T-helper 2 cell treated with Interferon-gamma antibody and Interleukin-4, amounts not matched to agents 5 μg/mL and 100 μg/mL, for 36 hours (primary cell): Measurements from ENCODE around the gene TRAPPC1.
"Not testable (repeated sequence)": the region's sequence is repeated elsewhere in the genome, so short reads cannot be mapped to it uniquely, and the experiment has no call there.

Source experiments
- DNase-seq: peaks from one replicate; pipeline ENCODE4 v3.0.0; 2021; ENCODE audit warnings: low spot score
- H3K27ac Mint-ChIP-seq: one replicate; pipeline ENCODE4 v1.8.0; 2021; ENCODE audit warnings: mild to moderate bottlenecking, mixed read lengths
- H3K27me3 Mint-ChIP-seq: one replicate; pipeline ENCODE4 v1.8.0; 2021; ENCODE audit warnings: low read depth, mixed read lengths
- H3K36me3 Mint-ChIP-seq: one replicate; pipeline ENCODE4 v1.8.0; 2021; ENCODE audit warnings: low read depth, mixed read lengths
- H3K4me1 Mint-ChIP-seq: one replicate; pipeline ENCODE4 v1.8.0; 2021; ENCODE audit warnings: low read depth, mixed read lengths
- H3K4me3 Mint-ChIP-seq: one replicate; pipeline ENCODE4 v1.8.0; 2022; ENCODE audit warnings: mild to moderate bottlenecking, moderate library complexity, mixed read lengths
- H3K9me3 Mint-ChIP-seq: one replicate; pipeline ENCODE4 v1.8.0; 2021; ENCODE audit warnings: mixed read lengths

TRAPPC1 gene

DNA sequence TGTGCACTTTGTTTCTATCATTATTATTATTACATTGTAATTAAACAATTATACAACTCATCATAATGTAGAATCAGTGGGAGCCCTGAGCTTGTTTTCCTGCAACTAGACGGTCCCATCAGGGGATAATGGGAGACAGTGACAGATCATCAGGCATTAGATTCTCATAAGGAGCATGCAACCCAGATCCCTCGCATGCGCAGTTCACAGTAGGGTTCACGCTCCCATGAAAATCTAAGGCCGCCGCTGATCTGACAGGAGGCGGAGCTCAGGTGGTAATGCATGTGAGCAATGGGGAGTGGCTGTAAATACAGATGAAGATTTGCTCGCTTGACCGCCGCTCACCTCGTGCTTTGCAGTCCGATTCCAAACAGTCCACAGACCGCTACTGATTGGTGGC lies 21.5 kb upstream of the TRAPPC1 start:
- not testable (repeated sequence) for H3K27me3 Mint-ChIP-seq, DNase-seq, H3K27ac Mint-ChIP-seq, H3K4me3 Mint-ChIP-seq, H3K9me3 Mint-ChIP-seq
- Mint-ChIP-seq H3K36me3 (peaks cover 27% of the 10 kb centered on the region), H3K4me1 (peaks cover 29% of the 10 kb centered on the region)

DNA sequence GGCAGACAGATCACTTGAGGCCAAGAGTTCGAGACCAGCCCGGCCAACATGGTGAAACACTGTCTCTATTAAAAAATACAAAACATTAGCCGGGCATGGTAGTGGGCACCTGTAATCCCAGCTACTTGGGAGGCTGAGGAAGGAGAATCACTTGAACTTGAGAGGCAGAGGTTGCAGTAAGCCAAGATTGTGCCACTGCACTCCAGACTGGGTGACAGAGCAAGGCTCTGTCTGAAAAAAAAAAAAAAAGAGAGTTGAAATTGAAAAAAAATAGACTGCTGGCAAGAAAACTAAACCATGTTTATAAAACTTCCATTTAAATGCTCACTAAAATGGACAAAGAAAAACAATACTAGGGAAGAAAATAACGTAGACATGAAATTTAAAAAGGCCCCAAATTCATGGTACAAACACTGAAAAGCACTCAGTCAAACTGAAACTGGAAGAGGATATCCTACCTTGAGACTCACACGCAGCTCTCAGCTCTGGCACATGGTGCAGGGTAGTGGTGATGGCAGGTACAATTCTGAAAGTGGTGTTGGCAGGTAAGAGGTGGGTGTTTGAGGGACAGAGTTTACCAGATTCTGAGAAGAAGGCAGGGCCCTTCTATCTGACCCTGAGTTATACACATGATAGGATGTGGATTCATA lies 19.5 kb upstream of the TRAPPC1 start:
- H3K4me3 Mint-ChIP-seq: peak overlapping the region; percentile 61
- H3K27ac Mint-ChIP-seq: peak overlapping the region; percentile 95
- DNase-seq: peak; percentile 42
- H3K4me1 Mint-ChIP-seq: peaks cover 29% of the 10 kb centered on the region
- no peaks in the 10 kb centered on the region for H3K27me3 Mint-ChIP-seq
- H3K9me3 Mint-ChIP-seq: no peaks in the 10 kb centered on the region
- H3K36me3 Mint-ChIP-seq: peaks cover 41% of the 10 kb centered on the region

DNA sequence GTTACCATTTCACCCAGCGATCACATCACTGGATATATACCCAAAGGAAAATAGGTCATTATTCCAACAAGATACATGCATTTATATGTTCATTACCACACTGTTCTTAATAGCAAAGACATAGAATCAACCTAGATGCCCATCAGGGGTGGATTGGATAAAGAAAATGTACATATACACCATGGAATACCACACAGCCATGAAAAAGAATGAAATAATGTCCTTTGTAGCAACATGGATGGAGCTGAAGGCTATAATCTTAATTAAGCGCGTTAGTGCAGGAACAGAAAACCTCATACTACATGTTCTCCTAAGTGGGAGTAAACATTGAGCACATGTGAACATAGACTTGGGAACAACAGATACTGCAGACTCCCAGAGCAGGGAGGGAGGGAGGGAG lies 18.8 kb upstream of the TRAPPC1 start:
- no peaks in the 10 kb centered on the region for H3K27me3 Mint-ChIP-seq
- peaks cover 29% of the 10 kb centered on the region for H3K4me1 Mint-ChIP-seq
- H3K9me3 Mint-ChIP-seq: no peaks in the 10 kb centered on the region
- H3K36me3 Mint-ChIP-seq: peaks cover 45% of the 10 kb centered on the region
- H3K27ac Mint-ChIP-seq: peak overlapping the region; percentile 60
- no peak overlapping the region for H3K4me3 Mint-ChIP-seq
- DNase-seq: no peak

DNA sequence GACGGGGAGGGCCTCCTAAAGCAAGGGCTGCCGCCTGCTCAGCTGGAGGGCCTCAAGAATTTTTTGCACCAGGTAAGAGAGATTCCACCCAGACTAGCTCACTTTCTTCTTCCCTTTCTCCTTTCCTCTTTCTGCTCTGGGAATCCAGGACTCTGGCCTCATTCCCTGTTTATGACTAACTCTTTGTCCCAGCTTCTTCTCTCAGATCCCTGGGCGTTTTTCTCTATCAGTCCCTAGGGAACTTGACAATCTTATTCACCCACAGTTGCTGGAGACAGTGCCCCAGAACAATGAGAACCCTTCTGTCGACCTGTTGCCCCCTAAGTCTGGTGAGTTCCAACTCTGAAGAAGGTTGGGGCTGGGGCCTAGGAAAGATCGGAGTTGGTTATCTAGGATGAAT lies 15.9 kb upstream of the TRAPPC1 start:
- Mint-ChIP-seq H3K36me3 (peaks cover 69% of the 10 kb centered on the region), H3K27me3 (no peaks in the 10 kb centered on the region), H3K4me1 (peaks cover 19% of the 10 kb centered on the region), H3K9me3 (no peaks in the 10 kb centered on the region), H3K4me3 (no peak overlapping the region), H3K27ac (no peak overlapping the region)
- no peak for DNase-seq

GRCh38 chr17:7946441-7946840 lies 14.7 kb upstream of the TRAPPC1 start:
- peaks cover 71% of the 10 kb centered on the region for H3K36me3 Mint-ChIP-seq

DNA sequence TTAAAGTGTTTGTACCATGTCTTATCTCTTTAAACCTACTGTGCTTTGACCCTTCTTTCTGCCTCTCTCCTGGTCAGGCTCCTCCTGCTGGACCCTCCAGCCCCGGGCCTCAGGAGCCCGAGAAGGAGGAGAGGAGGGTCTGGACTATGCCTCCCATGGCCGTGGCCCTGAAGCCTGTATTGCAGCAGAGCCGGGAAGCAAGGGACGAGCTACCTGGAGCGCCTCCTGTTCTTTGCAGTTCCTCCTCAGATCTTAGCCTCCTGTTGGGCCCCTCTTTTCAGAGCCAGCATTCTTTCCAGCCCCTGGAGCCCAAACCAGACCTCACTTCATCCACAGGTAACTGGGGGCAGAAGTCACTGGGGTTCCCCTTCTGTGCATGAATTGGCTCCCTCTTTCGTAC lies 13.9 kb upstream of the TRAPPC1 start:
- no peak overlapping the region for H3K4me3 Mint-ChIP-seq
- no peak overlapping the region for H3K27ac Mint-ChIP-seq

More at GRCh38 chr17:7946441-7946840, 14.7 kb upstream of the TRAPPC1 start:
- Mint-ChIP-seq H3K4me3 (no peak overlapping the region), H3K9me3 (no peaks in the 10 kb centered on the region), H3K4me1 (peaks cover 12% of the 10 kb centered on the region), H3K27me3 (no peaks in the 10 kb centered on the region), H3K27ac (peak overlapping the region; percentile 8)
- no peak for DNase-seq

GRCh38 chr17:7944326-7944725 lies 12.6 kb upstream of the TRAPPC1 start:
- no peak for DNase-seq
- no peak overlapping the region for H3K4me3 Mint-ChIP-seq
- H3K27ac Mint-ChIP-seq: no peak overlapping the region
- no peaks in the 10 kb centered on the region for H3K27me3 Mint-ChIP-seq
- peaks cover 70% of the 10 kb centered on the region for H3K36me3 Mint-ChIP-seq
- H3K9me3 Mint-ChIP-seq: no peaks in the 10 kb centered on the region
- H3K4me1 Mint-ChIP-seq: peaks cover 1% of the 10 kb centered on the region

More for the DNA sequence above, 13.9 kb upstream of the TRAPPC1 start:
- no peak for DNase-seq
- no peaks in the 10 kb centered on the region for H3K27me3 Mint-ChIP-seq
- H3K36me3 Mint-ChIP-seq: peaks cover 72% of the 10 kb centered on the region
- H3K9me3 Mint-ChIP-seq: no peaks in the 10 kb centered on the region
- H3K4me1 Mint-ChIP-seq: peaks cover 8% of the 10 kb centered on the region

GRCh38 chr17:7943291-7943690 lies 11.5 kb upstream of the TRAPPC1 start:
- Mint-ChIP-seq H3K4me1 (no peaks in the 10 kb centered on the region), H3K4me3 (no peak overlapping the region), H3K9me3 (no peaks in the 10 kb centered on the region), H3K27me3 (no peaks in the 10 kb centered on the region), H3K27ac (no peak overlapping the region), H3K36me3 (peaks cover 63% of the 10 kb centered on the region)
- no peak for DNase-seq

DNA sequence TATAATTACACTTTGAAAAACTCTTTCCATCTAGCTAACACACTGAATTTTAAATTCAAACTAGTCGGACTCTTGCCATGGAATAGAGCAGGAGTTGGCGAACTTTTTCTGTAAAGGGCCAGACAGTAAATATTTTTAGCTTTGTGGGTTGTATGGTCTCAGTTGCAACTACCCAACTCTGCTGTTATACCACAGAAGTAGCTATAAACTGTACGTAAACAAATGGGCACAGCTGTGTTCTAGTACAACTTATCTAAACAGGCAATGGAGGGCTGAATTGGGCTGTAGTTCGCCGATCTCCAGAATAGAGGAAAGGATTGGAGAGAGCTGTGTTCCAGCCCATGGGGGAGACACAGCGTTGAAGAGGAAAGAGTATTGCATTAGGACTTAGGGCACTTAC lies 9.0 kb upstream of the TRAPPC1 start:
- peaks cover 3% of the 10 kb centered on the region for H3K4me1 Mint-ChIP-seq
- no peak for DNase-seq
- H3K9me3 Mint-ChIP-seq: no peaks in the 10 kb centered on the region
- H3K27me3 Mint-ChIP-seq: no peaks in the 10 kb centered on the region
- no peak overlapping the region for H3K27ac Mint-ChIP-seq
- no peak overlapping the region for H3K4me3 Mint-ChIP-seq
- H3K36me3 Mint-ChIP-seq: peaks cover 60% of the 10 kb centered on the region

- peak overlapping the region; percentile 50 for H3K27ac Mint-ChIP-seq
These were observed 8.3 kb upstream of the TRAPPC1 start for GRCh38 chr17:7940034-7940433.

GRCh38 chr17:7935859-7936258 lies 4.1 kb upstream of the TRAPPC1 start:
- Mint-ChIP-seq H3K27me3 (no peaks in the 10 kb centered on the region), H3K4me3 (peak overlapping the region; percentile 28), H3K27ac (no peak overlapping the region), H3K4me1 (peaks cover 33% of the 10 kb centered on the region), H3K9me3 (no peaks in the 10 kb centered on the region), H3K36me3 (peaks cover 45% of the 10 kb centered on the region)
- DNase-seq: no peak

More at GRCh38 chr17:7940034-7940433, 8.3 kb upstream of the TRAPPC1 start:
- Mint-ChIP-seq H3K27me3 (no peaks in the 10 kb centered on the region), H3K36me3 (peaks cover 58% of the 10 kb centered on the region), H3K9me3 (no peaks in the 10 kb centered on the region), H3K4me1 (peaks cover 7% of the 10 kb centered on the region), H3K4me3 (no peak overlapping the region)
- DNase-seq: no peak

GRCh38 chr17:7932949-7933348 lies 1.2 kb upstream of the TRAPPC1 start:
- peak overlapping the region; percentile 99 for H3K27ac Mint-ChIP-seq
- H3K4me3 Mint-ChIP-seq: peak overlapping the region; percentile 97
- H3K27me3 Mint-ChIP-seq: no peaks in the 10 kb centered on the region
- H3K9me3 Mint-ChIP-seq: no peaks in the 10 kb centered on the region
- peak; percentile 31 for DNase-seq
- peaks cover 32% of the 10 kb centered on the region for H3K36me3 Mint-ChIP-seq
- H3K4me1 Mint-ChIP-seq: peaks cover 37% of the 10 kb centered on the region

- peak; percentile 26 for DNase-seq
- H3K4me3 Mint-ChIP-seq: peak overlapping the region; percentile 97
- H3K9me3 Mint-ChIP-seq: no peaks in the 10 kb centered on the region
- peak overlapping the region; percentile 99 for H3K27ac Mint-ChIP-seq
- H3K4me1 Mint-ChIP-seq: peaks cover 37% of the 10 kb centered on the region
- no peaks in the 10 kb centered on the region for H3K27me3 Mint-ChIP-seq
- peaks cover 32% of the 10 kb centered on the region for H3K36me3 Mint-ChIP-seq
These were observed 741 bp upstream of the TRAPPC1 start for GRCh38 chr17:7932483-7932891.

DNA sequence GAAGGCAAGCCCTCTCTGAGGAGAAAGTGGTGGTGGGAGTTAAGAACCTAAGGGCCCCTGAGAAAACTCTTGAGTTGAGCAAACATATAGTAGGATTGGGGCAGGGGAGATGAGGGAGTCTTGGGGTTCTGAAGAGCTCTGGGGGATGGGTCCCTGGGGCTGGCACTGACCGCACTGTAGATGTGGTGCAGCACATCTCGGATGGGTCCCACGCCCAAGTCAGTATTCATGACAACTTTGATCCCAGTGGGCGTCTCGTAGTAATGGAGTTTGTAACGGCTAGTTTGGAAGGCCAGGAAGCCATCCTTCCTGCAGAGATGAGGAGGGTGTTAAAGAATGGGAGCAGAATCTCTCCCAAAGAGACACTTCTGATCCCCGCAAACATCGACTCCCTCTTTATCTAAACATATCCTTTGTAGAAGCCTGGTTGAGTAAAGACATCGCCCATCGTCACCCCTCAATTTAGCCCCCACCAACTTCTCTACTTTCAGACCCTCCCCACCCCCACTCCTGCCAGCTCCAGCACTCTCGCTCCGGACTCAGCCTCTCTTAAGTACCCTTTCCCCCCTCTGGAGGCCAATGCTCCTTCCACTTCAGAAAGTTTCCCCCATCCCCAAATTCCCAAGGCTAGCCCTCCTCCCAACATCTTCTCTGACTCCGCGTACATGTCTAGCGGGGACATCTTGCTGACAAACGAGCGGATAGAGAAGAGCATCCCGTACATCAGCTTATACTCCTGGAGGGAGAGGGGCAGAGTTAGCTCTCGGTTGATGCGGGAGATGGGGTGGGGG lies 710 bp downstream of the TRAPPC1 start:
- Mint-ChIP-seq H3K9me3 (no peaks in the 10 kb centered on the region), H3K4me1 (peaks cover 34% of the 10 kb centered on the region), H3K36me3 (peaks cover 25% of the 10 kb centered on the region), H3K27me3 (no peaks in the 10 kb centered on the region), H3K27ac (peak overlapping the region; percentile 99), H3K4me3 (peak overlapping the region; percentile 97)
- no peak for DNase-seq
